Kidney epithelial cell (primary cell): Measurements from ENCODE around the gene PCGF6. TPM values are rescaled to one million over a fixed set of nuclear protein-coding genes. Genes with fewer than 3 reads are reported as not detected.

Experiments
- DNase-seq: peaks from one replicate; pipeline ENCODE4 v3.0.0-alpha.2; 2010; ENCODE audit warnings: low read depth
- H3K27me3 ChIP-seq: 2 replicates; pipeline ENCODE4 v1.6.0; 2011; ENCODE audit warnings: low read length; ENCODE audit not compliant: control insufficient read depth, insufficient read depth
- H3K36me3 ChIP-seq: 2 replicates; pipeline ENCODE4 v1.5.1; 2011; ENCODE audit warnings: low read length; ENCODE audit not compliant: control insufficient read depth, insufficient read depth
- H3K4me3 ChIP-seq: 2 replicates; pipeline ENCODE4 v1.5.1; 2011; ENCODE audit warnings: low read depth, mild to moderate bottlenecking, control low read depth, low read length
- CTCF ChIP-seq: IDR thresholded peaks from 2 replicates; pipeline ENCODE4 v1.5.1; 2011; ENCODE audit warnings: mild to moderate bottlenecking, moderate library complexity, low read length, control low read depth, inconsistent platforms; ENCODE audit not compliant: insufficient read depth, poor library complexity, severe bottlenecking
- total RNA-seq: library from RNA; depleted of rRNA; stranded (reverse); fragments of >200 nt; gene quantifications from 2 replicates; pipeline ENCODE4 v1.2.3, GENCODE V29; 2015

PCGF6 gene
- total RNA-seq, 1 donor from 2014 or later, result 13.3 TPM

- Histone ChIP-seq H3K4me3 (no peak overlapping the region), H3K27me3 (no peaks in the 10 kb centered on the region), H3K36me3 (no peaks in the 10 kb centered on the region)
- DNase-seq, result no peak
- no peak for TF ChIP-seq CTCF
These were observed 55.4 kb downstream of the PCGF6 start for GRCh38 chr10:103295374-103296015.

- no peak for TF ChIP-seq CTCF
- no peak for DNase-seq
- no peaks in the 10 kb centered on the region for H3K27me3 ChIP-seq
- no peaks in the 10 kb centered on the region for H3K36me3 ChIP-seq
- H3K4me3 ChIP-seq, result no peak overlapping the region
These were observed 59.4 kb downstream of the PCGF6 start for GRCh38 chr10:103291588-103291987.

GRCh38 chr10:103287992-103288391 is 62.9 kb downstream of the PCGF6 start:
- TF ChIP-seq CTCF, result no peak
- Histone ChIP-seq H3K27me3 (no peaks in the 10 kb centered on the region), H3K36me3 (no peaks in the 10 kb centered on the region), H3K4me3 (no peak overlapping the region)
- no peak for DNase-seq

DNA sequence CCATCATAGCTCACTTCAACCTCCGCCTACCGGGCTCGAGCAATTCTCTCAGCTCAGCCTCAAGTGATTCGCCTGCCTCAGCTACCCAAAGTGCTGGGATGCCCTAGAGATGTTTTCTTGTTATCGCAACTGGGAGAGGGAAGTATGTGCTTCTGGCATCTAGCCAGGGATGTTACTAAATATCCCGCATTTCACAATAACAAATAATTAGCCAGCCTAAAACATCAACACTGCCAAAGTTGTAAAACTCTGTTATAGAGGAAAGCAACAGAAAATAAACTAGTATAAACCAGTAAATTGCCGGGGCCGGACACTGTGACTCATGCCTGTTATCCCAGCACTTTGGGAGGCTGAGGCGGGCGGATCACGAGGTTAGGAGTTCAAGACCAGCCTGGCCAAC is 66.8 kb downstream of the PCGF6 start:
- Histone ChIP-seq H3K36me3 (no peaks in the 10 kb centered on the region), H3K27me3 (peaks cover 2% of the 10 kb centered on the region), H3K4me3 (no peak overlapping the region)
- TF ChIP-seq CTCF, result no peak
- no peak for DNase-seq

GRCh38 chr10:103282961-103283360 is 68.0 kb downstream of the PCGF6 start:
- H3K27me3 ChIP-seq, result peaks cover 11% of the 10 kb centered on the region
- no peak for DNase-seq
- TF ChIP-seq CTCF, result no peak
- H3K36me3 ChIP-seq, result no peaks in the 10 kb centered on the region
- H3K4me3 ChIP-seq, result no peak overlapping the region

GRCh38 chr10:103281753-103282152 is 69.2 kb downstream of the PCGF6 start:
- no peaks in the 10 kb centered on the region for H3K36me3 ChIP-seq
- H3K4me3 ChIP-seq, result no peak overlapping the region
- peaks cover 22% of the 10 kb centered on the region for H3K27me3 ChIP-seq
- no peak for TF ChIP-seq CTCF
- DNase-seq, result no peak
